GM13976 (cell line): ENCODE results near the gene KRTDAP.

Experiments
- DNase-seq: peaks from one replicate; pipeline ENCODE4 v3.0.0; 2012; ENCODE audit warnings: low spot score
- CTCF ChIP-seq: IDR thresholded peaks from 2 replicates; pipeline ENCODE4 v1.5.1; 2012; ENCODE audit warnings: borderline replicate concordance, mild to moderate bottlenecking; ENCODE audit not compliant: insufficient read depth; ENCODE audit errors: extremely low read depth, missing control alignments, control extremely low read depth
- in situ Hi-C: fragments of 300-500 bp; cut with MboI; formaldehyde crosslinking; loops from one replicate; pipeline ENCODE4 v1.12.0; 2022; ENCODE audit warnings: low sequenced_read_pairs, mixed read lengths, inconsistent platforms; ENCODE audit not compliant: unreplicated experiment

KRTDAP gene

DNA sequence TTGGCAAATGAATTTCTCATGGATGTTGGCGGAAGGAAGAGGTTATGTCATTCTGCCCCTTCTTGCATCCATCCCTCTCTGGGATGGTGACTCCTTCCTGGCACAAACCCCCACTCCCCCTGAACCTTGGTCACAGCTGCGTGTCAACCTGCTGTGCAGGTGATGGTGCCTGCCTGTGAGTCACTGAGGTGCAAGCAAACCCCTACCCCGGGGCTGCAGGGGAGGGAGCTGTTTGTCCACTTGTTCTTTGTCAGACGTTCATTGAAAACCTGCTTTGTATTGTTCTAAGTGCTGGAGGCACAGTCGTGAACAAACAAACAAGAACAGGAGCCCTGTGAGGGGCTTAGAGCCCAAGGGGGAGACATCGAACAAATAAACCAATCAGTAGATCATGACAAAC lies 41.0 kb upstream of the KRTDAP start:
- no peak for DNase-seq
- in situ Hi-C loops = no loop called here
- no peak for TF ChIP-seq CTCF

GRCh38 chr19:35529241-35530218 lies 39.3 kb upstream of the KRTDAP start:
- DNase-seq = no peak

DNA sequence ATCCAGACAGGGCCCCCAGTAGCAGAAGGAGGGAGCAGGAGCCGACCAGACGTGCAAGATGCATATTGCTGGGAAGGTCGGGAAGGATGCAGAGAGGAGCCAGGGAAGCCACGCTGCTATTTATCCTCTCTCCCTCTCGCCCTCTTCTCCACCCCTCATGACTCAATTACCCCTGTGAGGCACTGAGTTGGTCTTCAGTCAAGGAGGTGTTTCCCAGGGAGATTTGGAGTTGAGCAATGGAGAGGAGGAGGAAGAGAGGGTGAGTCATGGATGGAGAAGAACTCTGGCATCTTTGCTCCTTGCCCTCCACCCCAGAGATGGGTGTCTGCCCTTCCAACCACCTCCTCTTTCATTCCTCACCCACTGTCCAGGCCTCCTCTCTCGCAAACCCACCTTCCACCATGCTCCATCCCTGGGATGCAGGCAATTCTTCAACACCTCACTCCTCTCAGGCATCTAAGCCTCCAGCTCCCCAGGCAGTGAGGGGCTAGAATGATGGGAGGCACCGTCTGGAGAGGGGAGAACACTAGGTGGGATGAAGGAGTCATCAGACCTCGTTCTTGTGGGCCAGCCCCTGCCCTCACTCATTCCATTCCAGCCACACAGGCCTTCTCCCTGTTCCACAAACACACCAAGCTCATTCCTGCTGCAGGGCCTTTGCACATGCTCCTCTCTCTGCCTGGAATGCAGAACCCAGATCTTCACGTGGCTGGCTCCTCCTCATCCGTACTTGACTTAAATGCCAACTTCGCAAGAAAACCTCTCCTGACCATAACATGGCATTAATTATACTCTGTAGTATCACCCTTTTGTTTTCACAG lies 38.2 kb upstream of the KRTDAP start, which contains the start of gene SBSN:
SBSN (minus strand) TSS at position 94 of the 821 bp plus-strand sequence; CDS start at position 64, 30 bp downstream.
- in situ Hi-C loops = no loop called here
- DNase-seq = no peak
- no peak for TF ChIP-seq CTCF

More at GRCh38 chr19:35529241-35530218, 39.3 kb upstream of the KRTDAP start:
- in situ Hi-C loops = no loop called here
- TF ChIP-seq CTCF = no peak

- no peak for DNase-seq
- in situ Hi-C loops = no loop called here
- no peak for TF ChIP-seq CTCF
Measured at GRCh38 chr19:35525873-35526272, 35.6 kb upstream of the KRTDAP start.

DNA sequence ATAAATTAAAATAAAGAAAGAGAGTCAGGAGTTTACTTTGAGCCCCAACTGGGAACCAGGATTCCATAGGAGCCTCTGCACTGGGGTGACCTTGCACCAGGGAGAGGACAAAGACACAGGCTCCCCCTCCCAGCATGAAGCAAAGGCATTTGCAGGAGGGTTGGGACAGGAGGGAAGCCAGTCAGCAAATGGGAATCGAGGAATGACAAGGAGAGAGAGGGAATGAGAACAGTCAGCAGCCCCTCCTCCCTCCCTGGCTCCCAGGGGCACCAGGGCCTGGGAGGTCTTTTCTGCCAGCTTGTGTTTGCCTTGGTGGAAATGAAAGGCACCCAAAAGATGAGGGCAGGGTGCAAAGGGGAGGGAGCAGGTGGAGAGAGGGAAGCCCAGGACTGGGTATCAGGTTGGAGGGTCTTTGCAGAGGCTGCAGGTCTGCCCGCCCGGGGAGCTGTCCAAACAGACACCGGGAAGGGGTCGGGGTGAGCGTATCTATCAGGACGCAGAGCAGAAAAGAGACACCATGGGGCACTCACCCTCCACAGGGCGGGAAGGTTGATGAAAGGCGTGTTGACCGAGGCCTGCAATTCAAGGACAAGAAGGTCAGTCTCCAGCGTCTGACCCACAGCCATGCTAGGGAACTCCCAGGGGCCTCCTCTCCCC lies 34.0 kb upstream of the KRTDAP start:
- TF ChIP-seq CTCF = no peak
- DNase-seq = no peak
- in situ Hi-C loops = no loop called here
